ENCODE measurements around the gene GALNT2.

GALNT2 gene

GRCh38 chr1:230109895-230110667 lies 43.0 kb downstream of the GALNT2 start:
- in situ Hi-C loops (cut with MboI; ENCODE audit: low sequenced_read_pairs) = no loop called here
- Histone ChIP-seq H3K4me3 (no peak overlapping the region), H3K36me3 (replicated peaks) (no peaks in the 10 kb centered on the region), H3K4me1 (peaks cover 15% of the 10 kb centered on the region), H3K27me3 (ENCODE audit: low read depth) (no peaks in the 10 kb centered on the region), H3K9me3 (no peaks in the 10 kb centered on the region)
- DNase-seq (ENCODE audit: low spot score in 2 of 2) = peak; percentile 48 to 69

GRCh38 chr1:230110971-230111370 lies 43.9 kb downstream of the GALNT2 start:
- DNase-seq (ENCODE audit: low spot score in 2 of 2) = no peak
- in situ Hi-C loops (cut with MboI; ENCODE audit: low sequenced_read_pairs) = no loop called here
- Histone ChIP-seq H3K4me3 (no peak overlapping the region), H3K4me1 (peaks cover 15% of the 10 kb centered on the region), H3K27me3 (ENCODE audit: low read depth) (no peaks in the 10 kb centered on the region), H3K36me3 (replicated peaks) (no peaks in the 10 kb centered on the region), H3K9me3 (no peaks in the 10 kb centered on the region)

GRCh38 chr1:230112131-230112701 lies 45.2 kb downstream of the GALNT2 start:
- H3K4me3 ChIP-seq = no peak overlapping the region
- H3K36me3 ChIP-seq (replicated peaks) = no peaks in the 10 kb centered on the region
- H3K27me3 ChIP-seq (ENCODE audit: low read depth) = no peaks in the 10 kb centered on the region
- H3K4me1 ChIP-seq = peaks cover 15% of the 10 kb centered on the region
- H3K9me3 ChIP-seq = no peaks in the 10 kb centered on the region
- no peak for DNase-seq (ENCODE audit: low spot score in 2 of 2)
- in situ Hi-C loops (cut with MboI; ENCODE audit: low sequenced_read_pairs) = no loop called here

GRCh38 chr1:230112782-230113181 lies 45.7 kb downstream of the GALNT2 start:
- Histone ChIP-seq H3K36me3 (replicated peaks) (no peaks in the 10 kb centered on the region), H3K4me3 (no peak overlapping the region), H3K4me1 (peaks cover 15% of the 10 kb centered on the region), H3K9me3 (no peaks in the 10 kb centered on the region), H3K27me3 (ENCODE audit: low read depth) (no peaks in the 10 kb centered on the region)
- in situ Hi-C loops (cut with MboI; ENCODE audit: low sequenced_read_pairs) = no loop called here
- no peak for DNase-seq (ENCODE audit: low spot score in 2 of 2)

GRCh38 chr1:230113235-230113592 lies 46.2 kb downstream of the GALNT2 start:
- H3K36me3 ChIP-seq (replicated peaks) = no peaks in the 10 kb centered on the region
- in situ Hi-C loops (cut with MboI; ENCODE audit: low sequenced_read_pairs) = no loop called here
- H3K9me3 ChIP-seq = no peaks in the 10 kb centered on the region
- H3K4me1 ChIP-seq = peaks cover 15% of the 10 kb centered on the region
- no peaks in the 10 kb centered on the region for H3K27me3 ChIP-seq (ENCODE audit: low read depth)
- H3K4me3 ChIP-seq = no peak overlapping the region
- no peak for DNase-seq (ENCODE audit: low spot score in 2 of 2)

- Histone ChIP-seq H3K9me3 (no peaks in the 10 kb centered on the region), H3K4me1 (peaks cover 15% of the 10 kb centered on the region), H3K36me3 (replicated peaks) (no peaks in the 10 kb centered on the region), H3K4me3 (no peak overlapping the region), H3K27me3 (ENCODE audit: low read depth) (no peaks in the 10 kb centered on the region)
- in situ Hi-C loops (cut with MboI; ENCODE audit: low sequenced_read_pairs) = no loop called here
- no peak for DNase-seq (ENCODE audit: low spot score in 2 of 2)
Measured at GRCh38 chr1:230113593-230114236, 46.7 kb downstream of the GALNT2 start.

- no peaks in the 10 kb centered on the region for H3K36me3 ChIP-seq (replicated peaks)
- no peak for DNase-seq (ENCODE audit: low spot score in 2 of 2)
- H3K4me1 ChIP-seq = peaks cover 15% of the 10 kb centered on the region
- H3K4me3 ChIP-seq = no peak overlapping the region
- in situ Hi-C loops (cut with MboI; ENCODE audit: low sequenced_read_pairs) = no loop called here
- no peaks in the 10 kb centered on the region for H3K27me3 ChIP-seq (ENCODE audit: low read depth)
- H3K9me3 ChIP-seq = no peaks in the 10 kb centered on the region
Measured at GRCh38 chr1:230114237-230114651, 47.2 kb downstream of the GALNT2 start.

- no peaks in the 10 kb centered on the region for H3K9me3 ChIP-seq
- H3K36me3 ChIP-seq (replicated peaks) = no peaks in the 10 kb centered on the region
- DNase-seq (ENCODE audit: low spot score in 2 of 2) = no peak
- no peaks in the 10 kb centered on the region for H3K27me3 ChIP-seq (ENCODE audit: low read depth)
- no peak overlapping the region for H3K4me3 ChIP-seq
- in situ Hi-C loops (cut with MboI; ENCODE audit: low sequenced_read_pairs) = no loop called here
- H3K4me1 ChIP-seq = no peaks in the 10 kb centered on the region
Measured at GRCh38 chr1:230117694-230118093, 50.7 kb downstream of the GALNT2 start.

GRCh38 chr1:230119340-230119739 lies 52.3 kb downstream of the GALNT2 start:
- Histone ChIP-seq H3K9me3 (no peaks in the 10 kb centered on the region), H3K4me1 (no peaks in the 10 kb centered on the region), H3K36me3 (replicated peaks) (no peaks in the 10 kb centered on the region), H3K27me3 (ENCODE audit: low read depth) (no peaks in the 10 kb centered on the region), H3K4me3 (no peak overlapping the region)
- in situ Hi-C loops (cut with MboI; ENCODE audit: low sequenced_read_pairs) = no loop called here
- DNase-seq (ENCODE audit: low spot score in 2 of 2) = no peak

GRCh38 chr1:230120289-230120920 lies 53.4 kb downstream of the GALNT2 start:
- Histone ChIP-seq H3K9me3 (no peaks in the 10 kb centered on the region), H3K4me1 (peaks cover 10% of the 10 kb centered on the region), H3K4me3 (no peak overlapping the region), H3K36me3 (replicated peaks) (no peaks in the 10 kb centered on the region), H3K27me3 (ENCODE audit: low read depth) (no peaks in the 10 kb centered on the region)
- no peak for DNase-seq (ENCODE audit: low spot score in 2 of 2)
- in situ Hi-C loops (cut with MboI; ENCODE audit: low sequenced_read_pairs) = no loop called here

GRCh38 chr1:230120921-230121381 lies 53.9 kb downstream of the GALNT2 start:
- peak in 1 of 2 experiments; percentile 57 for DNase-seq (ENCODE audit: low spot score in 2 of 2)

GRCh38 chr1:230121950-230122349 lies 54.9 kb downstream of the GALNT2 start:
- H3K27me3 ChIP-seq (ENCODE audit: low read depth) = no peaks in the 10 kb centered on the region
- DNase-seq (ENCODE audit: low spot score in 2 of 2) = no peak
- H3K4me1 ChIP-seq = peaks cover 19% of the 10 kb centered on the region
- H3K36me3 ChIP-seq (replicated peaks) = no peaks in the 10 kb centered on the region
- in situ Hi-C loops (cut with MboI; ENCODE audit: low sequenced_read_pairs) = no loop called here
- H3K9me3 ChIP-seq = no peaks in the 10 kb centered on the region
- no peak overlapping the region for H3K4me3 ChIP-seq

More at GRCh38 chr1:230120921-230121381, 53.9 kb downstream of the GALNT2 start:
- no peaks in the 10 kb centered on the region for H3K9me3 ChIP-seq
- H3K4me1 ChIP-seq = peaks cover 16% of the 10 kb centered on the region
- no peak overlapping the region for H3K4me3 ChIP-seq
- in situ Hi-C loops (cut with MboI; ENCODE audit: low sequenced_read_pairs) = no loop called here
- H3K36me3 ChIP-seq (replicated peaks) = no peaks in the 10 kb centered on the region
- H3K27me3 ChIP-seq (ENCODE audit: low read depth) = no peaks in the 10 kb centered on the region

GRCh38 chr1:230122366-230123279 lies 55.6 kb downstream of the GALNT2 start:
- DNase-seq (ENCODE audit: low spot score in 2 of 2) = no peak
- in situ Hi-C loops (cut with MboI; ENCODE audit: low sequenced_read_pairs) = no loop called here
- no peaks in the 10 kb centered on the region for H3K27me3 ChIP-seq (ENCODE audit: low read depth)
- H3K9me3 ChIP-seq = no peaks in the 10 kb centered on the region
- no peaks in the 10 kb centered on the region for H3K36me3 ChIP-seq (replicated peaks)
- no peak overlapping the region for H3K4me3 ChIP-seq
- peaks cover 19% of the 10 kb centered on the region for H3K4me1 ChIP-seq

Data from HAP-1 (cell line).